ENCODE data around the gene LCE3C.
"Not testable (repeated sequence)": the region's sequence is repeated elsewhere in the genome, so short reads cannot be mapped to it uniquely, and the experiment has no call there.

Gene LCE3C

GRCh38 chr1:152577168-152577567 lies 22.9 kb upstream of the LCE3C start:
- Histone ChIP-seq H3K9ac (ENCODE audit: low read length) (no peak overlapping the region), H2AK5ac (ENCODE audit: low read length, severe bottlenecking) (no peak overlapping the region), H3K4me2 (ENCODE audit: low read length, poor library complexity, severe bottlenecking) (no peak overlapping the region), H4K8ac (ENCODE audit: low read length) (no peak overlapping the region), H2BK15ac (ENCODE audit: low read depth, poor library complexity, severe bottlenecking) (no peak overlapping the region), H2BK120ac (ENCODE audit: low read depth, low read length) (no peak overlapping the region), H3K18ac (ENCODE audit: low read depth in 1 of 2, low read length in 2 of 2) (no peak overlapping the region), H3K4me3 (ENCODE audit: insufficient read depth in 1 of 2, low read depth in 1 of 2, low read length in 2 of 2) (no peak overlapping the region), H2AFZ (ENCODE audit: low read depth, low read length) (no peak overlapping the region), H3K14ac (ENCODE audit: low read length in 2 of 2) (no peak overlapping the region), H3K27ac (ENCODE audit: low read length, poor library complexity, severe bottlenecking) (no peak overlapping the region), H3K4me1 (ENCODE audit: control insufficient read depth, insufficient read depth, low read depth, low read length) (no peaks in the 10 kb centered on the region), H3K36me3 (ENCODE audit: control insufficient read depth in 1 of 2, insufficient read depth in 2 of 2, low read depth in 1 of 2, low read length in 2 of 2) (no peaks in the 10 kb centered on the region), H3K79me1 (replicated peaks; ENCODE audit: low read length, poor library complexity, severe bottlenecking) (no peaks in the 10 kb centered on the region), H3K4ac (ENCODE audit: low read depth in 1 of 2, low read length in 2 of 2) (no peak overlapping the region), H3K9me3 (ENCODE audit: control insufficient read depth, low read length) (no peaks in the 10 kb centered on the region), H4K91ac (ENCODE audit: low read length) (no peak overlapping the region), H3K27me3 (ENCODE audit: control insufficient read depth in 1 of 2, insufficient read depth in 1 of 2, low read length in 2 of 2) (peaks cover 0 to 4% of the 10 kb centered on the region in 2 experiments), H2BK12ac (ENCODE audit: low read length in 2 of 2) (no peak overlapping the region), H2BK5ac (ENCODE audit: low read depth, low read length, poor library complexity, severe bottlenecking) (no peak overlapping the region), H3K23ac (ENCODE audit: low read length in 2 of 2) (no peak overlapping the region)
- no peak for DNase-seq
- WGBS = 81% methylated on average over 2 of the region's 2 CpGs

GRCh38 chr1:152579526-152579925 lies 20.5 kb upstream of the LCE3C start:
- not testable (repeated sequence) for H4K8ac ChIP-seq (ENCODE audit: low read length); H2BK5ac ChIP-seq (ENCODE audit: low read depth, low read length, poor library complexity, severe bottlenecking); H3K4ac ChIP-seq (ENCODE audit: low read depth in 1 of 2, low read length in 2 of 2); H3K4me2 ChIP-seq (ENCODE audit: low read length, poor library complexity, severe bottlenecking); H3K4me3 ChIP-seq (ENCODE audit: insufficient read depth in 1 of 2, low read depth in 1 of 2, low read length in 2 of 2); H2AFZ ChIP-seq (ENCODE audit: low read depth, low read length); H2BK12ac ChIP-seq (ENCODE audit: low read length in 2 of 2); H2AK5ac ChIP-seq (ENCODE audit: low read length, severe bottlenecking); DNase-seq; H3K18ac ChIP-seq (ENCODE audit: low read depth in 1 of 2, low read length in 2 of 2); H3K14ac ChIP-seq (ENCODE audit: low read length in 2 of 2); H3K23ac ChIP-seq (ENCODE audit: low read length in 2 of 2); H3K36me3 ChIP-seq (ENCODE audit: control insufficient read depth in 1 of 2, insufficient read depth in 2 of 2, low read depth in 1 of 2, low read length in 2 of 2); H4K91ac ChIP-seq (ENCODE audit: low read length); H3K27ac ChIP-seq (ENCODE audit: low read length, poor library complexity, severe bottlenecking); H2BK120ac ChIP-seq (ENCODE audit: low read depth, low read length); H2BK15ac ChIP-seq (ENCODE audit: low read depth, poor library complexity, severe bottlenecking); H3K9ac ChIP-seq (ENCODE audit: low read length); H3K79me1 ChIP-seq (replicated peaks; ENCODE audit: low read length, poor library complexity, severe bottlenecking); H3K27me3 ChIP-seq (ENCODE audit: control insufficient read depth in 1 of 2, insufficient read depth in 1 of 2, low read length in 2 of 2); H3K9me3 ChIP-seq (ENCODE audit: control insufficient read depth, low read length); H3K4me1 ChIP-seq (ENCODE audit: control insufficient read depth, insufficient read depth, low read depth, low read length)
- 70% methylated on average over 9 of the region's 9 CpGs for WGBS

GRCh38 chr1:152580433-152580832 lies 19.6 kb upstream of the LCE3C start, which contains the start of gene LCE3D:
LCE3D (minus strand) TSS chr1:152580516; CDS start chr1:152579936, 580 bp downstream.
- Histone ChIP-seq H3K27ac (ENCODE audit: low read length, poor library complexity, severe bottlenecking) (no peak within 1 kb of the TSS), H2AFZ (ENCODE audit: low read depth, low read length) (no peak within 1 kb of the TSS), H4K8ac (ENCODE audit: low read length) (no peak within 1 kb of the TSS), H4K91ac (ENCODE audit: low read length) (peak within 1 kb of the TSS; percentile 39), H2BK120ac (ENCODE audit: low read depth, low read length) (no peak within 1 kb of the TSS), H3K9me3 (ENCODE audit: control insufficient read depth, low read length) (no peaks in the 10 kb centered on the region), H3K23ac (ENCODE audit: low read length in 2 of 2) (no peak within 1 kb of the TSS), H2BK5ac (ENCODE audit: low read depth, low read length, poor library complexity, severe bottlenecking) (no peak within 1 kb of the TSS), H3K14ac (ENCODE audit: low read length in 2 of 2) (no peak within 1 kb of the TSS), H3K4me2 (ENCODE audit: low read length, poor library complexity, severe bottlenecking) (no peak within 1 kb of the TSS), H3K27me3 (ENCODE audit: control insufficient read depth in 1 of 2, insufficient read depth in 1 of 2, low read length in 2 of 2) (no peaks in the 10 kb centered on the region), H3K4me3 (ENCODE audit: insufficient read depth in 1 of 2, low read depth in 1 of 2, low read length in 2 of 2) (no peak within 1 kb of the TSS), H2BK12ac (ENCODE audit: low read length in 2 of 2) (no peak within 1 kb of the TSS), H3K79me1 (replicated peaks; ENCODE audit: low read length, poor library complexity, severe bottlenecking) (no peaks in the 10 kb centered on the region), H2AK5ac (ENCODE audit: low read length, severe bottlenecking) (no peak within 1 kb of the TSS), H3K36me3 (ENCODE audit: control insufficient read depth in 1 of 2, insufficient read depth in 2 of 2, low read depth in 1 of 2, low read length in 2 of 2) (no peaks in the 10 kb centered on the region), H3K4me1 (ENCODE audit: control insufficient read depth, insufficient read depth, low read depth, low read length) (no peaks in the 10 kb centered on the region), H3K18ac (ENCODE audit: low read depth in 1 of 2, low read length in 2 of 2) (no peak within 1 kb of the TSS), H3K9ac (ENCODE audit: low read length) (no peak within 1 kb of the TSS), H2BK15ac (ENCODE audit: low read depth, poor library complexity, severe bottlenecking) (no peak within 1 kb of the TSS), H3K4ac (ENCODE audit: low read depth in 1 of 2, low read length in 2 of 2) (no peak within 1 kb of the TSS)
- WGBS = 52% methylated on average over 3 of the region's 4 CpGs
- no peak for DNase-seq

GRCh38 chr1:152582647-152583046 lies 17.4 kb upstream of the LCE3C start:
- Histone ChIP-seq H3K79me1 (replicated peaks; ENCODE audit: low read length, poor library complexity, severe bottlenecking) (no peaks in the 10 kb centered on the region), H2BK15ac (ENCODE audit: low read depth, poor library complexity, severe bottlenecking) (no peak overlapping the region), H3K4ac (ENCODE audit: low read depth in 1 of 2, low read length in 2 of 2) (no peak overlapping the region), H3K27ac (ENCODE audit: low read length, poor library complexity, severe bottlenecking) (no peak overlapping the region), H3K4me1 (ENCODE audit: control insufficient read depth, insufficient read depth, low read depth, low read length) (no peaks in the 10 kb centered on the region), H4K8ac (ENCODE audit: low read length) (no peak overlapping the region), H4K91ac (ENCODE audit: low read length) (no peak overlapping the region), H3K4me3 (ENCODE audit: insufficient read depth in 1 of 2, low read depth in 1 of 2, low read length in 2 of 2) (no peak overlapping the region), H2BK12ac (ENCODE audit: low read length in 2 of 2) (no peak overlapping the region), H3K9ac (ENCODE audit: low read length) (no peak overlapping the region), H3K18ac (ENCODE audit: low read depth in 1 of 2, low read length in 2 of 2) (no peak overlapping the region), H3K9me3 (ENCODE audit: control insufficient read depth, low read length) (no peaks in the 10 kb centered on the region), H3K23ac (ENCODE audit: low read length in 2 of 2) (no peak overlapping the region), H3K4me2 (ENCODE audit: low read length, poor library complexity, severe bottlenecking) (no peak overlapping the region), H2AK5ac (ENCODE audit: low read length, severe bottlenecking) (no peak overlapping the region), H3K27me3 (ENCODE audit: control insufficient read depth in 1 of 2, insufficient read depth in 1 of 2, low read length in 2 of 2) (no peaks in the 10 kb centered on the region), H3K36me3 (ENCODE audit: control insufficient read depth in 1 of 2, insufficient read depth in 2 of 2, low read depth in 1 of 2, low read length in 2 of 2) (no peaks in the 10 kb centered on the region), H2BK5ac (ENCODE audit: low read depth, low read length, poor library complexity, severe bottlenecking) (no peak overlapping the region), H3K14ac (ENCODE audit: low read length in 2 of 2) (no peak overlapping the region), H2AFZ (ENCODE audit: low read depth, low read length) (no peak overlapping the region), H2BK120ac (ENCODE audit: low read depth, low read length) (no peak overlapping the region)
- no peak for DNase-seq
- 50% methylated on average over 1 of the region's 1 CpG for whole genome bisulfite sequencing
